HT-29 (cell line): Measurements from ENCODE around the gene HEXIM2. TPM values are rescaled to one million over a fixed set of nuclear protein-coding genes. Genes with fewer than 3 reads are reported as not detected.
"Not testable (repeated sequence)": the region's sequence is repeated elsewhere in the genome, so short reads cannot be mapped to it uniquely, and the experiment has no call there.

ENCODE experiments used
- DNase-seq: peaks from one replicate; pipeline ENCODE4 v3.0.0-alpha.2; 2015; ENCODE audit warnings: low spot score
- total RNA-seq: library from RNA; depleted of rRNA; stranded (reverse); fragments of >200 nt; shearing (Covaris generic); gene quantifications from 2 replicates; pipeline ENCODE4 v1.2.3, GENCODE V29; 2014

The HEXIM2 gene
- total RNA-seq, 1 experiment from 2014 or later, result 9.5 TPM

- no peak for DNase-seq
These were observed 7.5 kb downstream of the HEXIM2 start for GRCh38 chr17:45168991-45169752.

GRCh38 chr17:45170280-45170930, 8.7 kb downstream of the HEXIM2 start:
- no peak for DNase-seq

DNA sequence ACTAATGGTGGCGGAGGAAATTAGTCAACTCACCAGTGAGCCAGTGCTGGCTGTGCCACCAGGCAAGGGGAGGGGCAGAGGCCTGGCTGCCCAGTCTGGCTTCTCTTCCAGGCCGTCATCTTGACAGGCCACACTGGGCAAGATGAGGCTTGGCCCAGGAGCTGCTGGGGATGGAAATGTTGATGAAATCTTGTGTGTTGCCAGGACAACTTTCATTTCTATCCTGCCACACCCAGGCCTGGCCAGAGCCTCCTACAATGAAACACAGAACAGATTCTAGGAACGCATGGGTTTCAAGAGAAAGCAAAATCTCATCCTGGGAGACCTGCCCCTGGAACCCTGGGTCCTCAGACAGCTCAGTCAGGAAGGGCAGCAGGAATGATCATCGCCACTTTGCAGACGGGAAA, 9.3 kb downstream of the HEXIM2 start:
- peak; percentile 83 for DNase-seq

DNA sequence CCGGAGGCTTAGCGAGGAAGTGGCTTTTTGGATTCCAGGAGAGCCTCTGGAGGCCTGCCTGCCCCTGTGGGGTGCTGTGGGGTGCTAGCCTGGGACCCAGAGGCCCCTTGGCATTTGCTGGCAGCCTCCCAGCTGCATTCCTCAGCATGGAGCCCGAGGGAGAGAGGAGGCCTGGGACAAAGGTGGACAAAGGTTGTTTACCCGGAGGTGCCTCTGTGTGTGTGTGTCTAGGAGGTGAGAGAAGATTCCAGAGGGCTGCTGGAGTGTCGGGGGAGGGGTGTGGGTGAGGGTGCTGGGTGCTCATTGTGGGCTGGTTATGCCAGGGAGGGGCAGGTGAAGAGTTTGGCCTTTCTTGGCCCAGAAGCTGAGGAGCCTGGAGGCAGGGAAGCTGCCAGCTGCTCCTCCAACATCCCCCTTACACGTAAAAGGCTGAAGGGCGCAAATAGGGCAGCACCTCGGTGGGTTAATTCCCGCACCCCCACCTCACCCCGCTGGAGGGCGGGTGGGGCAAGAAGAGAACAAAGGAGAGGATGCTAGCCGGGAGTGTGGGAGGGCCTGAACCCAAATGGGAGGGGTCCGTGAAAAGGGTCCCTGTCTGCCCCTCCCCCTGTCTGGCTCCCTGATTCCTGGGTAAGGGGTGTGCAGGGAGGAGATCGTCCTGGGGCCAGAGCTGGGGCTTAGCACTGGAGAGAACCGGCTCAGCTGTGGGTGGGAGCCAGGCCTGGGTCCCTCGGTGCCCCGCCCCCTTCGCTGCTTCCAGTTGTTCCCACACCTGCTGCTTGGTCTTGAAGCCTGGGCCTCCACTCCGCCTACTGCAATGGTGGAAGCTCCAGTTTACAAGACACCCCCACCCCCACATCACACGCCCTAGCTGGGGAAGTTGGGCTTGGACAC, 9.9 kb downstream of the HEXIM2 start:
- peak; percentile 91 for DNase-seq

- DNase-seq, result no peak
These were observed 10.5 kb downstream of the HEXIM2 start for GRCh38 chr17:45172232-45172540.

DNA sequence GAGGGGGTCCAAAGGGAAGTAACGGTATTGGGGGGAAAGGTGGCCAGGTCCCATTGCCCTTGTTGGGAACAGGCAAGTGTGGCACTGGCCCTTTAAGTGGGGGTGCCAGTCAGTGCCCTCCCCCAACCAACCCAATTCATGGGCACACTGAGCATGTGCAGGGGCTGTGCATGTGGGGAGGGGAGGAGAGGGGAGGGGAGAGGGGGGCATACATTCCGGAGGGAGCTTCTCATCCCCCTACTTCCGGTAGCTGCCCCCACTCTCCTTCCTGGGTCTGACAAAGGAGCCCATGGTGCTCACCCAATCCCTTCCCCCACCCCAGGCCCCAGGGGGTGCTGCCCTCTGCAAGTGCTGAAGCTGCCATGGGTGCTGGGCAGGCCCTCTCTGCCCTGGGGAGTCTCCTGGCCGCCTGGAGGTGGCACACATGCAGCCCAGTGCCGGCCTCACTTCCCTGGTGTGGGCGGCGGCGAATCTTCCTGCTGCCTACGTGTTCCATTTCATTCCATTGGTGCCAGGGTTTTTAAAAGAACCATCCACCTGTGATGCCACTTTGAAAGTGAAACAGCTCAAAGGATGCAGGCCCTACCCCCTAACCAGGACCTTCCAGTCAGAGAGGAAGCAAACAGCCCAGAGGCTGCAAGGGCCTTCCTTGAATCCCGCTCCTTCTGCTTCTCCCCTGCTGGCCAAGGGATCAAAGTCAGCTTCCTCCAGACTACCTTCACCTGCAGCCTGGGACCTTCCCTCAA, 11.0 kb downstream of the HEXIM2 start:
- DNase-seq, result peak; percentile 87

DNA sequence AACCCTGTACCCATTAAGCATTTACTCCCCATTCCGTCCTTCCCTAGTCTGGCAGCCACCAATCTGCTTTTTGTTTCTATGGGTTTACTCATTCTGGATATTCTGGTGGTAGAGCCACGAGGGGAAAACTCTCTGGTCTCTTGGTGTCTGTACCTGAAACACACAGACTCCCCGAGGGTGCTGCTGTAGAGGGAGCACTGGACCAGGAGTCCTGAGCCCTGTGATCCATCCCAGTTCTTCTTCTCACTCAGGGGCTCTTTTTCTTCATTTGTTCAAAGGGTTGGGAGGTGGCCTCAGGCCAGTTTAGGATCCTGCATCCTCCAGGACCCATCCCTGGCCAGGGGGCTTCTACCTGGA, 14.1 kb downstream of the HEXIM2 start:
- no peak for DNase-seq

DNA sequence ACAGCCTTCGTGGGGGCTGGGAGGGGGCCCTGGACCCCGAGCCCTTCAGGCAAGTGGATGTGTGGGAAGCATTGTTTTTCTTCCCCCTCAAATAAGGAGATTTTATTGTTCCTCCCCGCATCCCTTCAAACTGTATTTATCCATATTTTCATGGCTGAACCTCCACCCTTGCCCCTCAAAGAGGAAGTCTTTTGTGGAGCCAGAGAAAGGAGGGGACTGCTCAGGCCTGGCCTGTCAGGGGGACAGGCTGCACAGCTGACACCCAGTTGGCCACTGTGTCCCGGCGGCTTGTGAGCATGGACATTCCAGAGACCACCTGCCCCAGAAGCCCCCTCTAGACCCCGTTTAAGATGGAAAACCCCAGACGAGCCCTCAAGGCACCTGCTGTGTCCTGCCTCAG, 15.9 kb downstream of the HEXIM2 start:
- DNase-seq, result no peak

GRCh38 chr17:45184144-45184543, 22.5 kb downstream of the HEXIM2 start:
- no peak for DNase-seq

DNA sequence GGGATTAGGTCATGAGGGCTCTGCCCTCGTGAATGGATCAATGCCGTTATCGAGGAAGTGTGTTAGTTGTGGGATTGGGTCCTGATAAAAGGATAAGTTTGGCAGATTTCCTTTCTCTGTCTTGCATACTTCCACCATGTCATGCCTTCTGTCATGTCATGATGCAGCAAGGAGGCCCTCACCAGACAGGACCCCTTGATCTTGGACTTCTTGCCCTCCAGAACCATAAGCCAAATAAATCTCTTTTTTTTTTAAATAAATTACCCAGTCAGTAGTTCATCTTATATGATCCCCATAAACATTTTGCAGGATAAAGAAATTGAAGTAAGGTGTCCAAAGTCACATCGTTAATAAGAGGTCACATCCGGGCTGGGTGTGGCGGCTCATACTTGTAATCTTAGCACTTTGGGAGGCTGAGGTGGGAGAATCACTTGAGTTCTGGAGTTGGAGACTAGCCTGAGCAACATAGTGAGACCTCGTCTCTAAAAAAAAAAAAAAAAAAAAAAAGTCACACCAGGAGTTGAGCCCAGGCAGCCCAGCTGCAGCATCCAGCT, 25.2 kb downstream of the HEXIM2 start:
- DNase-seq, result no peak

GRCh38 chr17:45189009-45189408, 27.3 kb downstream of the HEXIM2 start:
- DNase-seq, result no peak

DNA sequence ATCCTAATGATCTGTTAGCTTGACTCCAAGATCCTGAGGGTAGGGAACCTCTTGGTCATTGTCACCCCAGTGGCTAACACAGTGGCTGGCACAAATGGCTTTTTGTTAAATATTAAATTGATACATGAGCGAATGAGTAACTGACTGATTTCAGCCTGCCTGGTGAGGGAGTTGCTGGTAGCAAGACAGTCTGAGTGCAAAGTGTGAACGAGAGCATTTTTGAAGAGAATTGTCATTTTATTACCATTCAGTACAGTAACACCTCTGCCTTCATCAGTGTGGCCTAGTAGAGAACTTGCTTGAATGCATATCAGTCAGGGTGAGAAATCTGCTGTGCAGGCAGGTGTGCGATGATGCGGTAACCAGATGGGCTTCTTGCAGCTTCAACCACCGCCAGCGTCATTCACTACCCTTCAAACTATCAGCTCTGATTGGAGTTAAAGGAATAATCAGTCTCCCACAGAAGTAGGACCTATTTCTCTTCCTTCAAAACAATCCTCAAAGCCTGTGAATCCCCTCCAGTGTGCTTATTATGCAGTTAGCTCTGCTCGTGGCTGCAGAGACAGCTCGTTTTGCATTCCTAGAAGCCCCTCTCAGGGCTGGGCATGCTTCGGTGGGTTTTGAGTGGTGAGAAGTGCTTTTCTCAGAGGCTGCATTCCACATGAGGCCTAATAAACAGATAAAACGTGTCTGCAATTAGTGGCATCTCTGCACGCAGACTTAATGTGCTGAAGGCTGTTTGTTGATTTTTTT, 29.0 kb downstream of the HEXIM2 start:
- no peak for DNase-seq

GRCh38 chr17:45195424-45195823, 33.7 kb downstream of the HEXIM2 start:
- DNase-seq, result no peak

DNA sequence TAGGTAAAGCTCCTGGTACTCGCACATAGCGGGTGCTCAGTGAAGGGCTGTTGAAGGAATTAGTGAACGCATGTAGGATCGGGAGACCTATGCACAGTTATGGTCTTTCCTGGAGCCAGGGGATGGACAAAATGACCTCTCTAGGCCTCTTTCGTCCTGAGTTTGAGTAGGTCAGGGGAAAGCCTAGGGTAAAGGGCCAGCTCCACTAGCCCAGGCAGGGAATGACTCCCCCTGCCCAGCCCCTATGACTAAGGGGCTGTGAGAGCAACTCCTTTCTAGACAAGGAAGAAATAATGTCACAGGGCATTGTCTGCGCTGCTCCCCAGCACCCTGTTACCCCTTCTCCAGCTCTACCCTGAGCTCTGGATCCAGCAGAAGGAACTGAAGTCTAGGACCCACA, 35.4 kb downstream of the HEXIM2 start:
- DNase-seq, result no peak

- peak; percentile 96 for DNase-seq
These were observed 36.1 kb downstream of the HEXIM2 start for GRCh38 chr17:45197555-45198334.

GRCh38 chr17:45200701-45201100, 39.0 kb downstream of the HEXIM2 start:
- no peak for DNase-seq

DNA sequence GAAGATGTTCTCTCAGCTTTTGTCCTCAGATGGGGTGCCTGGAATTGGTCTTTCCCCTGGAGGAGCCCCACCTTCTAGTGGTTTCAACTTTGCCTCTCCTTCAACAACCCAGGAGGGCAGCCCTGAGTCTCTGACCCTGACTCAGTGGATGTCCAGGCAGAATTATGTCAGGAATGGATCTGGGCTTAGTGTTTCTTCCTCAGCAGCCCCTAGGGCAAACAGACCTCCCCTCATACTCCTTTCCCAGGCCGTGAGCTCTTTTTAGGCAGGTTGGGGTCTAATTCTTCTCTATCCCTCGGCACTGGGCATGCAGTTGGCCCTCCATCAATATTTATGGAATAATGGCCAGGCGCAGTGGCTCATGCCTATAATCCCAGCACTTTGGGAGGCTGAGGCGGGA, 39.8 kb downstream of the HEXIM2 start:
- no peak for DNase-seq

- not testable (repeated sequence) for DNase-seq
These were observed 40.2 kb downstream of the HEXIM2 start for GRCh38 chr17:45201880-45202279.

GRCh38 chr17:45218895-45219661, 57.4 kb downstream of the HEXIM2 start:
- DNase-seq, result peak; percentile 93
